Measurements from ENCODE around the gene EXTL1. TPM values are rescaled to one million over a fixed set of nuclear protein-coding genes. Genes with fewer than 3 reads are reported as not detected.

EXTL1 gene
- total RNA-seq, 1 donor from 2014 or later = 0.24 TPM

- intact Hi-C loops (cut with DNase I) = no loop called here
- TF ChIP-seq, protein P1, sequence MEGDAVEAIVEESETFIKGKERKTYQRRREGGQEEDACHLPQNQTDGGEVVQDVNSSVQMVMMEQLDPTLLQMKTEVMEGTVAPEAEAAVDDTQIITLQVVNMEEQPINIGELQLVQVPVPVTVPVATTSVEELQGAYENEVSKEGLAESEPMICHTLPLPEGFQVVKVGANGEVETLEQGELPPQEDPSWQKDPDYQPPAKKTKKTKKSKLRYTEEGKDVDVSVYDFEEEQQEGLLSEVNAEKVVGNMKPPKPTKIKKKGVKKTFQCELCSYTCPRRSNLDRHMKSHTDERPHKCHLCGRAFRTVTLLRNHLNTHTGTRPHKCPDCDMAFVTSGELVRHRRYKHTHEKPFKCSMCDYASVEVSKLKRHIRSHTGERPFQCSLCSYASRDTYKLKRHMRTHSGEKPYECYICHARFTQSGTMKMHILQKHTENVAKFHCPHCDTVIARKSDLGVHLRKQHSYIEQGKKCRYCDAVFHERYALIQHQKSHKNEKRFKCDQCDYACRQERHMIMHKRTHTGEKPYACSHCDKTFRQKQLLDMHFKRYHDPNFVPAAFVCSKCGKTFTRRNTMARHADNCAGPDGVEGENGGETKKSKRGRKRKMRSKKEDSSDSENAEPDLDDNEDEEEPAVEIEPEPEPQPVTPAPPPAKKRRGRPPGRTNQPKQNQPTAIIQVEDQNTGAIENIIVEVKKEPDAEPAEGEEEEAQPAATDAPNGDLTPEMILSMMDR (IDR thresholded peaks at IDR 0.05) = no peak
- Histone ChIP-seq H3K4me1 (no peaks in the 10 kb centered on the region), H3K4me3 (no peak overlapping the region), H3K36me3 (no peaks in the 10 kb centered on the region), H3K27me3 (ENCODE audit: low read depth) (peaks cover 4% of the 10 kb centered on the region), H3K9me3 (no peaks in the 10 kb centered on the region), H3K27ac (no peak overlapping the region)
- ATAC-seq (peak; percentile 31 to 42), DNase-seq (no peak)
These were observed 6.3 kb downstream of the EXTL1 start for GRCh38 chr1:26027716-26028489.

DNA sequence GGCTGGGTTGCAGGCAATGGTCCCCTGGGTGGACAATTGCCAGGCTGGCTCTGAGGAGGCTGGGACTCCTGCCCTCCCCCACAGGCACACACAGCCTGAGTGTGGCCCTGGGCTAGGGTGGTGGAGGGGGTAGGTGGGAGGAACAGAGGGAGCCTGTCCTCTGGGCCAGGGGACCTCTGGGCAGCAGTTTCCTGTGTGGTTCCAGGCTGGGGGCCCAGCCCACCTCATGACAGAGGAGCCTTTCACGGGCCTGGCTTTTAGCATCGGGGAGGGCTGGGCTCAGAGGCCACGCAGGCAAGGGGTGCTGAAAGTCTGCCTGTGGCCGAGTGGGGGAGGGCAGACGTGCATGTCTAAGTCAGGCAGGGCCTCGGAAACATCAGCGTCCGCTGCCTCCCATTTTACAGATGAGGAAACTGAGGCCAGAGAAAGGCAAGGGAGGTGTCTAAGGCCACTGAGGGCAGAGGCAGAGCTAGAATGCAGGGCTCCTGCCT, 7.0 kb downstream of the EXTL1 start:
- intact Hi-C loops (cut with DNase I) = no loop called here
- no peak overlapping the region for H3K27ac ChIP-seq
- TF ChIP-seq, protein P1 (IDR thresholded peaks at IDR 0.05) = no peak
- H3K36me3 ChIP-seq = no peaks in the 10 kb centered on the region
- ATAC-seq = no peak
- peaks cover 4% of the 10 kb centered on the region for H3K27me3 ChIP-seq (ENCODE audit: low read depth)
- DNase-seq = no peak
- H3K4me1 ChIP-seq = no peaks in the 10 kb centered on the region
- no peak overlapping the region for H3K4me3 ChIP-seq
- no peaks in the 10 kb centered on the region for H3K9me3 ChIP-seq

DNA sequence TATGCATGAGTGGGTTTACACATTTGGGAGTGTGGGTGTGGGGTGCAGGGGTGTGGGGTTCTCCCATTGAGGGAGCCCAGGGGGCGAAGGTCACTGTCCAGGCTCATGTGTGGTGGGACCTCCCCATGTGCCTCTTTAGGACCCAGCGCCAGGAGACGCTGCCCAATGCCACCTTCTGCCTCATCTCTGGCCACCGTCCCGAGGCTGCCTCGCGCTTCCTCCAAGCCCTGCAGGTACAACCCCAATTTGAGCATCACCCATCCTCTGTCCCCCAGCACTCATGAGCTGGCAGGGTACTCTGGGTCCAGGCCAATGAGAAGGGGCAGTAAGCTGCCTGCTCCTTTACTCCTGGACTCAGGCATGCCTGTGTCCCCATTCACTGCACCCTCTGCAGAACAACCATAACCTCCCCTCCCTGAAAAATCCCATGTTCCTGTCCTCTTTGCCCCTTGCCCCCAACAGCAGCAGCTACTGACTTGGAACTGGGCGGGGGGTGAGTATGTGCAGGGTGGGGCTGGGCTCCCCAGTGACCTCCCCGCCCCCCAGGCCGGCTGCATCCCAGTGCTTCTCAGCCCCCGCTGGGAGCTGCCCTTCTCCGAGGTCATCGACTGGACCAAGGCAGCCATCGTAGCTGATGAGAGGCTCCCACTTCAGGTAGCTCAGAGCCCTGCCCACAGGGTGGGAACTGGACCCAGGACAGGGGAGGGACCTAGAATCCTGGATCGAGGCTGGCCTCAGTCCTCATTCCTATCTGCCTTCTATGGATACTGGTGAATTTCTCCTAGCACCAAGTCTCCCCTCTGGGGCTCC, 7.7 kb downstream of the EXTL1 start:
- Histone ChIP-seq H3K27ac (no peak overlapping the region), H3K9me3 (no peaks in the 10 kb centered on the region), H3K4me1 (no peaks in the 10 kb centered on the region), H3K4me3 (no peak overlapping the region), H3K27me3 (ENCODE audit: low read depth) (peaks cover 8% of the 10 kb centered on the region), H3K36me3 (no peaks in the 10 kb centered on the region)
- TF ChIP-seq, protein P1 (IDR thresholded peaks at IDR 0.05) = no peak
- DNase-seq (no peak), ATAC-seq (no peak)
- intact Hi-C loops (cut with DNase I) = no loop called here

GRCh38 chr1:26029864-26030481, 8.4 kb downstream of the EXTL1 start:
- TF ChIP-seq, protein P1 (IDR thresholded peaks at IDR 0.05) = no peak
- Histone ChIP-seq H3K4me3 (no peak overlapping the region), H3K36me3 (no peaks in the 10 kb centered on the region), H3K4me1 (peaks cover 6% of the 10 kb centered on the region), H3K9me3 (no peaks in the 10 kb centered on the region), H3K27me3 (ENCODE audit: low read depth) (peaks cover 14% of the 10 kb centered on the region), H3K27ac (no peak overlapping the region)
- ATAC-seq (no peak), DNase-seq (no peak)
- intact Hi-C loops (cut with DNase I) = no loop called here

DNA sequence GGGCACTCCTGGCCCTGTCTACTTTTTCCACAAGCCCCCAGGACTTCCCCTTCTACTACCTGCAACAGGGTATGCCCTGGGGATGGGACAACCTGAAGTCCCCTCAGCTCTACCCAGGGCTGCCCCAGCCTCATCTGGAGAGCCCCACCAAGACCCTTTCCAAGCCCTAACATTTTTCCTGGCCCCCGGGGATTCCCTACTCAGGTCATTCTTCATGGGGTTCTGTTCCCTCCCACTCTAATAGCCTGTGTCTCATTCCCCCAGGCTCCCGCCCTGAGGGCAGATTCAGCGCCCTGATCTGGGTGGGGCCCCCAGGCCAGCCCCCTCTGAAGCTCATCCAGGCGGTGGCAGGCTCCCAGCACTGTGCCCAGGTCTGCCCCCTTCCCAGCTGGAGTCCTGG, 9.6 kb downstream of the EXTL1 start:
- Histone ChIP-seq H3K36me3 (no peaks in the 10 kb centered on the region), H3K27ac (no peak overlapping the region), H3K4me1 (peaks cover 10% of the 10 kb centered on the region), H3K4me3 (no peak overlapping the region), H3K27me3 (ENCODE audit: low read depth) (peaks cover 14% of the 10 kb centered on the region), H3K9me3 (no peaks in the 10 kb centered on the region)
- ATAC-seq (no peak), DNase-seq (no peak)
- TF ChIP-seq, protein P1 (IDR thresholded peaks at IDR 0.05) = no peak
- intact Hi-C loops (cut with DNase I) = no loop called here
